Measurements from ENCODE around the gene VIT. TPM values are rescaled to one million over a fixed set of nuclear protein-coding genes. Genes with fewer than 3 reads are reported as not detected.

VIT gene
- total and polyA plus RNA-seq, 4 donors = 0.07 to 0.17 (median 0.09) TPM; not detected in 1

GRCh38 chr2:36769106-36769505, 72.6 kb downstream of the VIT start:
- no peak for DNase-seq (ENCODE audit: low spot score)
- no peaks in the 10 kb centered on the region for H3K4me1 ChIP-seq (ENCODE audit: control insufficient read depth in 4 of 4, insufficient read depth in 4 of 4, low read length in 3 of 4)
- no peaks in the 10 kb centered on the region for H3K9me3 ChIP-seq (ENCODE audit: control insufficient read depth in 4 of 4, low read length in 3 of 4)
- H3K4me3 ChIP-seq (ENCODE audit: low read depth in 1 of 3, low read length in 3 of 3) = no peak overlapping the region
- TF ChIP-seq JUND (IDR thresholded peaks at IDR 0.05) (no peak), GABPA (IDR thresholded peaks at IDR 0.05 in 1 of 2, conservative IDR thresholded peaks at IDR 0.05 in 1 of 2) (no peak), CTCF (IDR thresholded peaks at IDR 0.05; ENCODE audit: low read depth, low read length, missing input control) (no peak), TAF1 (conservative IDR thresholded peaks at IDR 0.05) (no peak), HNF4G (IDR thresholded peaks at IDR 0.05) (no peak), RXRA (IDR thresholded peaks at IDR 0.05) (no peak), EGR1 (IDR thresholded peaks at IDR 0.05; ENCODE audit: low read depth in 2 of 2) (no peak)
- H3K36me3 ChIP-seq (ENCODE audit: control insufficient read depth in 4 of 4, insufficient read depth in 3 of 4, low read depth in 1 of 4, low read length in 3 of 4) = no peaks in the 10 kb centered on the region
- no peak overlapping the region for H3K27ac ChIP-seq (ENCODE audit: low read depth in 1 of 2, low read length in 2 of 2)
- WGBS = 61% methylated on average over 2 of the region's 2 CpGs
- H3K27me3 ChIP-seq (ENCODE audit: control insufficient read depth in 4 of 4, insufficient read depth in 4 of 4, low read length in 3 of 4) = no peaks in the 10 kb centered on the region
- H3K9ac ChIP-seq (ENCODE audit: low read depth in 1 of 2, low read length in 2 of 2) = no peak overlapping the region

- peak; percentile 54 for DNase-seq (ENCODE audit: low spot score)
- no peaks in the 10 kb centered on the region for H3K4me1 ChIP-seq (ENCODE audit: control insufficient read depth in 4 of 4, insufficient read depth in 4 of 4, low read length in 3 of 4)
- H3K9me3 ChIP-seq (ENCODE audit: control insufficient read depth in 4 of 4, low read length in 3 of 4) = no peaks in the 10 kb centered on the region
- no peak overlapping the region for H3K4me3 ChIP-seq (ENCODE audit: low read depth in 1 of 3, low read length in 3 of 3)
- WGBS = 65% methylated on average over 11 of the region's 11 CpGs
- no peaks in the 10 kb centered on the region for H3K27me3 ChIP-seq (ENCODE audit: control insufficient read depth in 4 of 4, insufficient read depth in 4 of 4, low read length in 3 of 4)
- no peak overlapping the region for H3K9ac ChIP-seq (ENCODE audit: low read depth in 1 of 2, low read length in 2 of 2)
- H3K36me3 ChIP-seq (ENCODE audit: control insufficient read depth in 4 of 4, insufficient read depth in 3 of 4, low read depth in 1 of 4, low read length in 3 of 4) = no peaks in the 10 kb centered on the region
- no peak overlapping the region for H3K27ac ChIP-seq (ENCODE audit: low read depth in 1 of 2, low read length in 2 of 2)
- TF ChIP-seq RXRA (IDR thresholded peaks at IDR 0.05) (no peak), NR2F2 (IDR thresholded peaks at IDR 0.05) (no peak), RAD21 (IDR thresholded peaks at IDR 0.05) (peak in 1 of 2 donors; percentile 46), CTCF (IDR thresholded peaks at IDR 0.05; ENCODE audit: low read depth, low read length, missing input control) (peak; percentile 25), TAF1 (conservative IDR thresholded peaks at IDR 0.05) (no peak)
Observed at GRCh38 chr2:36770542-36771287, 74.2 kb downstream of the VIT start.

DNA sequence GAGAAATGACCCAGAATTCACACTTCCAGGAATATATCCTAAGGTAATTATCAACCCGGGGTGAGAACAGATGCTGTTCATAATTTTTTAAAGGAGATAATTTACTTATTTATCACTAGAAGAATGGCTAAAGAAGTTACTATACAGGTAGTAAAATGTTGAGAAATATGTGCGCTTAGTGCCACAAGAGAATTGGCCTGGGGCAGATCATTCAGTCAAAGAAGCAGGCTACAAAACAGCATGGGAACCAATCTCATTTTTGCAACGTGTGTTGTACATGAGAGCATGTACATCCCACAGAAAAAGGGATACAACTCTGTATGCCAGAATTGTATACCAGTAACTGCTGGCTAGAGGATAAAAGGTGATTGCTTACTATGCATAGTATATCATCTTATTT, 75.2 kb downstream of the VIT start:
- no peaks in the 10 kb centered on the region for H3K9me3 ChIP-seq (ENCODE audit: control insufficient read depth in 4 of 4, low read length in 3 of 4)

More for the DNA sequence above, 75.2 kb downstream of the VIT start:
- no peak for DNase-seq (ENCODE audit: low spot score)
- Histone ChIP-seq H3K4me1 (ENCODE audit: control insufficient read depth in 4 of 4, insufficient read depth in 4 of 4, low read length in 3 of 4) (no peaks in the 10 kb centered on the region), H3K36me3 (ENCODE audit: control insufficient read depth in 4 of 4, insufficient read depth in 3 of 4, low read depth in 1 of 4, low read length in 3 of 4) (no peaks in the 10 kb centered on the region), H3K27me3 (ENCODE audit: control insufficient read depth in 4 of 4, insufficient read depth in 4 of 4, low read length in 3 of 4) (no peaks in the 10 kb centered on the region), H3K27ac (ENCODE audit: low read depth in 1 of 2, low read length in 2 of 2) (no peak overlapping the region), H3K4me3 (ENCODE audit: low read depth in 1 of 3, low read length in 3 of 3) (no peak overlapping the region), H3K9ac (ENCODE audit: low read depth in 1 of 2, low read length in 2 of 2) (no peak overlapping the region)
- TF ChIP-seq, protein P1, sequence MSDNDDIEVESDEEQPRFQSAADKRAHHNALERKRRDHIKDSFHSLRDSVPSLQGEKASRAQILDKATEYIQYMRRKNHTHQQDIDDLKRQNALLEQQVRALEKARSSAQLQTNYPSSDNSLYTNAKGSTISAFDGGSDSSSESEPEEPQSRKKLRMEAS (IDR thresholded peaks at IDR 0.05) = no peak
- TF ChIP-seq HNF4A (conservative IDR thresholded peaks at IDR 0.05) = no peak
- TF ChIP-seq ZBTB33 (IDR thresholded peaks at IDR 0.05) = no peak
- no peak for TF ChIP-seq FOXA1 (IDR thresholded peaks at IDR 0.05)
- TF ChIP-seq HNF4G (IDR thresholded peaks at IDR 0.05) = no peak
- TF ChIP-seq GABPA (IDR thresholded peaks at IDR 0.05 in 1 of 2, conservative IDR thresholded peaks at IDR 0.05 in 1 of 2) = no peak
- TF ChIP-seq EGR1 (IDR thresholded peaks at IDR 0.05; ENCODE audit: low read depth in 2 of 2) = no peak
- TF ChIP-seq FOXA2 (IDR thresholded peaks at IDR 0.05) = no peak
- no peak for TF ChIP-seq CTCF (IDR thresholded peaks at IDR 0.05; ENCODE audit: low read depth, low read length, missing input control)
- TF ChIP-seq TAF1 (conservative IDR thresholded peaks at IDR 0.05) = no peak
- TF ChIP-seq SP1 (IDR thresholded peaks at IDR 0.05) = no peak
- no peak for TF ChIP-seq YY1 (IDR thresholded peaks at IDR 0.05)
- 71% methylated on average over 3 of the region's 3 CpGs for WGBS

Measured in liver (tissue), 9 donors.